ENCODE results near the gene IFT27. TPM values are rescaled to one million over a fixed set of nuclear protein-coding genes. Genes with fewer than 3 reads are reported as not detected.

Gene IFT27
- total and polyA plus RNA-seq, 7 donors, result 15.0 to 27.9 (median 24.3) TPM

DNA sequence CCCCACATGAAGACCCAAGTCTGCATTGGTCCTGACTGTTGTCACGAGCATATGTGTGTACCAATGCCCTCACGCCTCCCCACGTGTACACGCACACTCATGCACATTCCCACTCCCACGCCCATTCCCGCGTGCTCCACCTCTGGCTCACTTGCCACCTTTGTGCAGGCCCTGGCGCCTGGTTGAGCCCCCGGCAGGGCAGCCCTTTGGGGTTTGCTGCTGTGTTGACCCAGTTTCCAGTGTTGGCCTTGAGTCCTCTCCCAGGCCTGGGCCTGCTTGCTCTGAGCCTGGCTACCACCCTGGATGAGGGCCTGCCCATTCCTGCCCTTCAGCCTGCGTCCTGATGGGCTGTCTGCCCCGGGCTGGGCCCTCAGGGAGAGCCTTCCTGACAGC, 22.8 kb upstream of the IFT27 start:
- H3K27ac ChIP-seq, result no peak overlapping the region
- intact Hi-C loops (cut with DNase I), result no loop called here
- TF ChIP-seq POLR2AphosphoS5 (IDR thresholded peaks at IDR 0.05) (no peak), EP300 (IDR thresholded peaks at IDR 0.05) (no peak), POLR2A (IDR thresholded peaks at IDR 0.05) (no peak)
- TF ChIP-seq, protein P1, sequence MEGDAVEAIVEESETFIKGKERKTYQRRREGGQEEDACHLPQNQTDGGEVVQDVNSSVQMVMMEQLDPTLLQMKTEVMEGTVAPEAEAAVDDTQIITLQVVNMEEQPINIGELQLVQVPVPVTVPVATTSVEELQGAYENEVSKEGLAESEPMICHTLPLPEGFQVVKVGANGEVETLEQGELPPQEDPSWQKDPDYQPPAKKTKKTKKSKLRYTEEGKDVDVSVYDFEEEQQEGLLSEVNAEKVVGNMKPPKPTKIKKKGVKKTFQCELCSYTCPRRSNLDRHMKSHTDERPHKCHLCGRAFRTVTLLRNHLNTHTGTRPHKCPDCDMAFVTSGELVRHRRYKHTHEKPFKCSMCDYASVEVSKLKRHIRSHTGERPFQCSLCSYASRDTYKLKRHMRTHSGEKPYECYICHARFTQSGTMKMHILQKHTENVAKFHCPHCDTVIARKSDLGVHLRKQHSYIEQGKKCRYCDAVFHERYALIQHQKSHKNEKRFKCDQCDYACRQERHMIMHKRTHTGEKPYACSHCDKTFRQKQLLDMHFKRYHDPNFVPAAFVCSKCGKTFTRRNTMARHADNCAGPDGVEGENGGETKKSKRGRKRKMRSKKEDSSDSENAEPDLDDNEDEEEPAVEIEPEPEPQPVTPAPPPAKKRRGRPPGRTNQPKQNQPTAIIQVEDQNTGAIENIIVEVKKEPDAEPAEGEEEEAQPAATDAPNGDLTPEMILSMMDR (IDR thresholded peaks at IDR 0.05), result no peak
- no peak for DNase-seq
- peaks cover 0 to 8% (median 3%) of the 10 kb centered on the region in 3 donors for H3K27me3 ChIP-seq
- H3K9me3 ChIP-seq, result no peaks in the 10 kb centered on the region
- no peak overlapping the region for H3K4me3 ChIP-seq
- WGBS, 2 donors, result 68 to 87% methylated on average over 11 of the region's 11 CpGs
- no peaks in the 10 kb centered on the region for H3K36me3 ChIP-seq
- no peaks in the 10 kb centered on the region for H3K4me1 ChIP-seq

DNA sequence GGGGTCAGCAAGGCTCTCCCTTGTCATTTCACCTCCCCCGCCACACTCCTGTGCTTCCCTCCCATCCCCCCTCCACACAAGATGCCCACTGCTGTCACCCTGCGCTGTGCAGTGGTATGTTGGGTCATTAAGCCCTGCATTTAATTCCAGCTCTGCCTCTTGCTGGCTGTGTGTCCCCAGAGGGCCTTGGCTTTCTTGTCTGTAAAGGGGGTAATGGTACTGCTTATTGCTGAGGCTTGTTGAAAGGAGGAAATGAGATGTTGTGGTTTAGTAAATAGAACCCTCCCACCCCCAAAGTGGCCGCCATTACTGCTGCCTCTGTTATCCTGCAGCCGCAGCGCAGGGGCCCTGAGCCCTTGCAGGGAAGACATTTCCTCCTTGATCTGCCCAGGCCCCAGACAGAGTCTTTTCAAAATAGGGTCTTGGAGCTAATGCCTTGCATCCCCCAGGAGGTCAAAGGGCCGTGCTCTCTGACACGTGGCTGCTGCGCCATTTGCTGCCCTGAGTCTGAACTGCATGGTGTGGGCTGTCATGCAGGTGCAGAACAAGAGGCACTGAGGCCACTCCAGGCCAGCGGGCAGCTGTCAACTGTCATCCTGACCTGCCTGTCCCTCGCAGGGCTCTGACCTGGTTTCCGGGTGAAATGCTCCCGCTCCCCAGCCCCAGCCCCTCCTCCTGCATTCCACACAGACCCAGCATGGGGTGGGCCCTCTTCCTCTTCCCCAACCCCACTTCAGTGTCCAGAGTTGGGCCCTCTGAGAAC, 22.2 kb upstream of the IFT27 start:
- H3K4me1 ChIP-seq, result no peaks in the 10 kb centered on the region
- H3K9me3 ChIP-seq, result no peaks in the 10 kb centered on the region
- intact Hi-C loops (cut with DNase I), result no loop called here
- H3K36me3 ChIP-seq, result no peaks in the 10 kb centered on the region
- peaks cover 0 to 6% (median 3%) of the 10 kb centered on the region in 3 donors for H3K27me3 ChIP-seq
- no peak overlapping the region for H3K27ac ChIP-seq
- TF ChIP-seq POLR2A (IDR thresholded peaks at IDR 0.05) (no peak), POLR2AphosphoS5 (IDR thresholded peaks at IDR 0.05) (no peak), EP300 (IDR thresholded peaks at IDR 0.05) (no peak)
- TF ChIP-seq, protein P1 (IDR thresholded peaks at IDR 0.05), result no peak
- H3K4me3 ChIP-seq, result no peak overlapping the region
- DNase-seq, result no peak
- WGBS, 2 donors, result 74 to 83% methylated on average over 12 of the region's 12 CpGs

DNA sequence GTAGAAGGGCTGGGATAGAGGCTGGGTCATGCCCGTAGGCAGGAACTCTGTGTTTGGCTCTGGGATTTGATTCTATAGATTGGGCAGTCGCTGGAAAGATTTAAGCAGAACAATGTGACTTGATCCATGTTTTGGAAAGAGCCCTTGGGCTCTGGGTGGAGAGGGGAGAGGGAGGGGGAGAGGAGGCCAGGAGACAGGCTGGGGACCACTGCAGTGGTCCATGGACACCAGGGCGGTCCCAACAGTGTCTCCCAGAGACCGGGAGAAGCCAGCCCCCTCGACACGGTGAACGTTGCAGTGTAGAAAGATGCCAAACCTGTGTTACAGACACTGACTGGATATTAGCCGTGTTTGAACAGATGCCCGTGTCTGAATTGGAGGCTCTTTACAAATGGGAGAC, 21.5 kb upstream of the IFT27 start:
- no peak overlapping the region for H3K4me3 ChIP-seq
- peaks cover 0 to 3% (median 3%) of the 10 kb centered on the region in 3 donors for H3K27me3 ChIP-seq
- H3K9me3 ChIP-seq, result no peaks in the 10 kb centered on the region
- no peak overlapping the region for H3K27ac ChIP-seq
- H3K36me3 ChIP-seq, result no peaks in the 10 kb centered on the region
- intact Hi-C loops (cut with DNase I), result no loop called here
- TF ChIP-seq POLR2A (IDR thresholded peaks at IDR 0.05) (no peak), POLR2AphosphoS5 (IDR thresholded peaks at IDR 0.05) (no peak), EP300 (IDR thresholded peaks at IDR 0.05) (no peak)
- TF ChIP-seq, protein P1 (IDR thresholded peaks at IDR 0.05), result no peak
- WGBS, 2 donors, result 72 to 78% methylated on average over 9 of the region's 9 CpGs
- DNase-seq, result no peak
- H3K4me1 ChIP-seq, result no peaks in the 10 kb centered on the region

DNA sequence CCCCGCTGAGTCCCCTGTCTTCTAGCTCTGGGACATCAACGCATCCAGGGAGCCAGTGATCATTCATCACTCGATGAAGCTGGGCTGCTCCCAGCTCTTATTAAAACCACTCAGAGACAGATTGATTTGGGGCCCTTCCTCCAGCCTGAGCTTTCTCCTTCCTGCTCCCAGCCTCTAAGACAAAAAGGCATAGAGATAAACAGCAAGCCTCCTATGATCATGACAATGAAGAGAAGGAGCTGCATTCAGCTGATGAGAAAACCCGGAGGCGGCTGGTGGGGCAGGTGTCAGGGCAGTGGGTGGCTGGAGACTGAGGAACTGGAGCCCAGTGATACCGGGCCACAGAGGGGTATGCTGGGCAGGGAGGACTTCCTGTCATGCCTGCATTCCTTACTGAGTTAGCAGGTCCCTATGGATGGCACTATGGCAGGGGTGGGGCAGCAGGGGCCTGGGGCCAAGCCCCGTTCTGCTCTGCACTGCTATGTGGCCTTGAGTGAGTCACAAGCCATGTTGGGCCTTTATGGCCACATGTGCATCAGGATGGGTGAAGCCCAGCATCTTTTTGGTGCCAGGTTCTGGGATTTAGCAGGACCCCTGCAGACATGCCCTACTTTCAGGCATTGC, 20.7 kb upstream of the IFT27 start:
- H3K27ac ChIP-seq, result no peak overlapping the region
- intact Hi-C loops (cut with DNase I), result no loop called here
- H3K4me3 ChIP-seq, result no peak overlapping the region
- H3K27me3 ChIP-seq, result peaks cover 0 to 7% (median 3%) of the 10 kb centered on the region in 3 donors
- WGBS, 2 donors, result 71 to 75% methylated on average over 7 of the region's 7 CpGs
- no peaks in the 10 kb centered on the region for H3K4me1 ChIP-seq
- no peaks in the 10 kb centered on the region for H3K36me3 ChIP-seq
- H3K9me3 ChIP-seq, result no peaks in the 10 kb centered on the region
- DNase-seq, result no peak
- TF ChIP-seq, protein P1 (IDR thresholded peaks at IDR 0.05), result no peak
- no peak for TF ChIP-seq EP300 (IDR thresholded peaks at IDR 0.05)

All from sigmoid colon (tissue), 7 donors.